ENCODE measurements around the gene SEPTIN7. TPM values are rescaled to one million over a fixed set of nuclear protein-coding genes. Genes with fewer than 3 reads are reported as not detected.

The SEPTIN7 gene
- total RNA-seq, 1 experiment from 2014 or later = 161 TPM

GRCh38 chr7:35831208-35831607 lies 30.4 kb downstream of the SEPTIN7 start:
- H3K27ac Mint-ChIP-seq = peak overlapping the region; percentile 85
- no peaks in the 10 kb centered on the region for H3K27me3 Mint-ChIP-seq (ENCODE audit: low read depth)
- ATAC-seq = no peak
- peaks cover 32% of the 10 kb centered on the region for H3K4me1 Mint-ChIP-seq
- ChIA-PET CTCF (no interaction called here), POLR2A (no interaction called here)
- H3K36me3 Mint-ChIP-seq = peaks cover 5% of the 10 kb centered on the region
- DNase-seq (ENCODE audit: low spot score) = no peak
- TF ChIP-seq NR3C1 (CRISPR knock-in tag; conservative IDR thresholded peaks at IDR 0.05; ENCODE audit: low read depth) = no peak
- TF ChIP-seq CBFB (CRISPR knock-in tag; IDR thresholded peaks at IDR 0.05; ENCODE audit: low read depth) = no peak
- TF ChIP-seq ZBTB43 (CRISPR knock-in tag; IDR thresholded peaks at IDR 0.05) = no peak
- no peak for TF ChIP-seq NFE2L1 (CRISPR knock-in tag; IDR thresholded peaks at IDR 0.05)
- no peaks in the 10 kb centered on the region for H3K9me3 Mint-ChIP-seq
- no peak overlapping the region for H3K4me3 Mint-ChIP-seq

GRCh38 chr7:35839860-35840854 lies 39.3 kb downstream of the SEPTIN7 start:
- H3K4me3 Mint-ChIP-seq = no peak overlapping the region
- POLR2A ChIA-PET = no interaction called here
- DNase-seq (ENCODE audit: low spot score) = no peak
- peaks cover 11% of the 10 kb centered on the region for H3K4me1 Mint-ChIP-seq
- TF ChIP-seq CREB1 (CRISPR knock-in tag; IDR thresholded peaks at IDR 0.05) = no peak
- TF ChIP-seq ZNF121 (CRISPR knock-in tag; IDR thresholded peaks at IDR 0.05) = peak; percentile 40; the same call in 1 of the 2 replicates
- TF ChIP-seq ZNF416 (CRISPR knock-in tag; IDR thresholded peaks at IDR 0.05) = no peak
- no peaks in the 10 kb centered on the region for H3K9me3 Mint-ChIP-seq
- H3K27ac Mint-ChIP-seq = no peak overlapping the region
- peaks cover 4% of the 10 kb centered on the region for H3K36me3 Mint-ChIP-seq
- ATAC-seq = no peak
- no peaks in the 10 kb centered on the region for H3K27me3 Mint-ChIP-seq (ENCODE audit: low read depth)
- CTCF ChIA-PET = no interaction called here

- no peaks in the 10 kb centered on the region for H3K27me3 Mint-ChIP-seq (ENCODE audit: low read depth)
- peaks cover 6% of the 10 kb centered on the region for H3K36me3 Mint-ChIP-seq
- H3K4me1 Mint-ChIP-seq = peaks cover 14% of the 10 kb centered on the region
- no peaks in the 10 kb centered on the region for H3K9me3 Mint-ChIP-seq
- ChIA-PET POLR2A (no interaction called here), CTCF (interaction anchor here (1.4 kb wide), 1 partner anchor 60 kb away, joined by 3 read pairs; no protein-coding TSS in a partner anchor)
- DNase-seq (ENCODE audit: low spot score) = no peak
- no peak for ATAC-seq
- H3K4me3 Mint-ChIP-seq = no peak overlapping the region
- H3K27ac Mint-ChIP-seq = no peak overlapping the region; the same call in 1 of the 2 replicates
- TF ChIP-seq JUN (CRISPR knock-in tag; IDR thresholded peaks at IDR 0.05) = no peak
- TF ChIP-seq, protein P1, sequence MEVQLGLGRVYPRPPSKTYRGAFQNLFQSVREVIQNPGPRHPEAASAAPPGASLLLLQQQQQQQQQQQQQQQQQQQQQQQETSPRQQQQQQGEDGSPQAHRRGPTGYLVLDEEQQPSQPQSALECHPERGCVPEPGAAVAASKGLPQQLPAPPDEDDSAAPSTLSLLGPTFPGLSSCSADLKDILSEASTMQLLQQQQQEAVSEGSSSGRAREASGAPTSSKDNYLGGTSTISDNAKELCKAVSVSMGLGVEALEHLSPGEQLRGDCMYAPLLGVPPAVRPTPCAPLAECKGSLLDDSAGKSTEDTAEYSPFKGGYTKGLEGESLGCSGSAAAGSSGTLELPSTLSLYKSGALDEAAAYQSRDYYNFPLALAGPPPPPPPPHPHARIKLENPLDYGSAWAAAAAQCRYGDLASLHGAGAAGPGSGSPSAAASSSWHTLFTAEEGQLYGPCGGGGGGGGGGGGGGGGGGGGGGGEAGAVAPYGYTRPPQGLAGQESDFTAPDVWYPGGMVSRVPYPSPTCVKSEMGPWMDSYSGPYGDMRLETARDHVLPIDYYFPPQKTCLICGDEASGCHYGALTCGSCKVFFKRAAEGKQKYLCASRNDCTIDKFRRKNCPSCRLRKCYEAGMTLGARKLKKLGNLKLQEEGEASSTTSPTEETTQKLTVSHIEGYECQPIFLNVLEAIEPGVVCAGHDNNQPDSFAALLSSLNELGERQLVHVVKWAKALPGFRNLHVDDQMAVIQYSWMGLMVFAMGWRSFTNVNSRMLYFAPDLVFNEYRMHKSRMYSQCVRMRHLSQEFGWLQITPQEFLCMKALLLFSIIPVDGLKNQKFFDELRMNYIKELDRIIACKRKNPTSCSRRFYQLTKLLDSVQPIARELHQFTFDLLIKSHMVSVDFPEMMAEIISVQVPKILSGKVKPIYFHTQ (CRISPR knock-in tag; IDR thresholded peaks at IDR 0.05) = no peak
- no peak for TF ChIP-seq ATF1 (CRISPR knock-in tag; IDR thresholded peaks at IDR 0.05)
- TF ChIP-seq ZNF219 (CRISPR knock-in tag; IDR thresholded peaks at IDR 0.05; ENCODE audit: borderline replicate concordance) = no peak
- no peak for TF ChIP-seq CTCF (IDR thresholded peaks at IDR 0.05)
- no peak for TF ChIP-seq ZNF138 (CRISPR knock-in tag; conservative IDR thresholded peaks at IDR 0.05)
- TF ChIP-seq MYBL2 (CRISPR knock-in tag; IDR thresholded peaks at IDR 0.05) = no peak
- TF ChIP-seq, protein P2, sequence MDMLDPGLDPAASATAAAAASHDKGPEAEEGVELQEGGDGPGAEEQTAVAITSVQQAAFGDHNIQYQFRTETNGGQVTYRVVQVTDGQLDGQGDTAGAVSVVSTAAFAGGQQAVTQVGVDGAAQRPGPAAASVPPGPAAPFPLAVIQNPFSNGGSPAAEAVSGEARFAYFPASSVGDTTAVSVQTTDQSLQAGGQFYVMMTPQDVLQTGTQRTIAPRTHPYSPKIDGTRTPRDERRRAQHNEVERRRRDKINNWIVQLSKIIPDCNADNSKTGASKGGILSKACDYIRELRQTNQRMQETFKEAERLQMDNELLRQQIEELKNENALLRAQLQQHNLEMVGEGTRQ (CRISPR knock-in tag; IDR thresholded peaks at IDR 0.05) = no peak
- TF ChIP-seq NFATC4 (CRISPR knock-in tag; IDR thresholded peaks at IDR 0.05) = no peak
- TF ChIP-seq ZNF532 (CRISPR knock-in tag; IDR thresholded peaks at IDR 0.05; ENCODE audit: borderline replicate concordance) = no peak
- TF ChIP-seq, protein P3, sequence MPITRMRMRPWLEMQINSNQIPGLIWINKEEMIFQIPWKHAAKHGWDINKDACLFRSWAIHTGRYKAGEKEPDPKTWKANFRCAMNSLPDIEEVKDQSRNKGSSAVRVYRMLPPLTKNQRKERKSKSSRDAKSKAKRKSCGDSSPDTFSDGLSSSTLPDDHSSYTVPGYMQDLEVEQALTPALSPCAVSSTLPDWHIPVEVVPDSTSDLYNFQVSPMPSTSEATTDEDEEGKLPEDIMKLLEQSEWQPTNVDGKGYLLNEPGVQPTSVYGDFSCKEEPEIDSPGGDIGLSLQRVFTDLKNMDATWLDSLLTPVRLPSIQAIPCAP (CRISPR knock-in tag; IDR thresholded peaks at IDR 0.05) = no peak
- no peak for TF ChIP-seq KAT7 (CRISPR knock-in tag; IDR thresholded peaks at IDR 0.05; ENCODE audit: borderline replicate concordance)
Observed at GRCh38 chr7:35846816-35847412, 46.1 kb downstream of the SEPTIN7 start.
